Bronchial epithelial cell (primary cell): Measurements from ENCODE around the gene POTED. TPM values are rescaled to one million over a fixed set of nuclear protein-coding genes. Genes with fewer than 3 reads are reported as not detected.
"Not testable (repeated sequence)": the region's sequence is repeated elsewhere in the genome, so short reads cannot be mapped to it uniquely, and the experiment has no call there.

Source experiments
- DNase-seq: peaks from one replicate; pipeline ENCODE4 v3.0.0-alpha.2; 2010; ENCODE audit warnings: low read depth
- FAIRE-seq: peaks from 2 replicates; lab custom pipeline; 2011; peaks lifted over from hg19 to GRCh38; lab: Jason Lieb, UNC
- H3K27me3 ChIP-seq: 2 replicates; pipeline ENCODE4 v1.5.1; 2011; ENCODE audit warnings: low read length; ENCODE audit not compliant: control insufficient read depth, insufficient read depth
- H3K36me3 ChIP-seq: 2 replicates; pipeline ENCODE4 v1.5.1; 2011; ENCODE audit warnings: low read length; ENCODE audit not compliant: control insufficient read depth, insufficient read depth
- H3K4me3 ChIP-seq: 2 replicates; pipeline ENCODE4 v1.5.1; 2011; ENCODE audit warnings: mild to moderate bottlenecking, low read depth, low read length, control low read depth
- total RNA-seq: library from RNA; depleted of rRNA; stranded (reverse); fragments of >200 nt; gene quantifications from 2 replicates; pipeline ENCODE4 v1.2.1, GENCODE V29; 2014

The POTED gene
- not detected in 2 replicates for total RNA-seq

- not testable (repeated sequence) for DNase-seq, H3K4me3 ChIP-seq, FAIRE-seq, H3K36me3 ChIP-seq, H3K27me3 ChIP-seq
These were observed at the start of gene POTED for GRCh38 chr21:13609477-13609876. Gene POTED, plus strand, starts transcription at chr21:13609777. Its CDS starts 452 bp downstream, at chr21:13610229.

- H3K36me3 ChIP-seq, FAIRE-seq, H3K27me3 ChIP-seq, DNase-seq, H3K4me3 ChIP-seq: not testable (repeated sequence)
These were observed 40.5 kb downstream of the POTED start for GRCh38 chr21:13650101-13650500.

- DNase-seq, H3K36me3 ChIP-seq, H3K27me3 ChIP-seq, H3K4me3 ChIP-seq, FAIRE-seq: not testable (repeated sequence)
These were observed 42.2 kb downstream of the POTED start for GRCh38 chr21:13651746-13652145.
